Superior temporal gyrus (tissue), 1 donor: ENCODE measurements around the gene S100G.
A peak's percentile ranks its signal among the peaks of the same experiment; 100 is the strongest.

Source experiments
- DNase-seq: peaks from one replicate; pipeline ENCODE4 v3.0.0-alpha.2; 2016; ENCODE audit errors: extremely low spot score

The S100G gene

GRCh38 chrX:16646366-16647138 lies 3.4 kb upstream of the S100G start:
- DNase-seq, result no peak

DNA sequence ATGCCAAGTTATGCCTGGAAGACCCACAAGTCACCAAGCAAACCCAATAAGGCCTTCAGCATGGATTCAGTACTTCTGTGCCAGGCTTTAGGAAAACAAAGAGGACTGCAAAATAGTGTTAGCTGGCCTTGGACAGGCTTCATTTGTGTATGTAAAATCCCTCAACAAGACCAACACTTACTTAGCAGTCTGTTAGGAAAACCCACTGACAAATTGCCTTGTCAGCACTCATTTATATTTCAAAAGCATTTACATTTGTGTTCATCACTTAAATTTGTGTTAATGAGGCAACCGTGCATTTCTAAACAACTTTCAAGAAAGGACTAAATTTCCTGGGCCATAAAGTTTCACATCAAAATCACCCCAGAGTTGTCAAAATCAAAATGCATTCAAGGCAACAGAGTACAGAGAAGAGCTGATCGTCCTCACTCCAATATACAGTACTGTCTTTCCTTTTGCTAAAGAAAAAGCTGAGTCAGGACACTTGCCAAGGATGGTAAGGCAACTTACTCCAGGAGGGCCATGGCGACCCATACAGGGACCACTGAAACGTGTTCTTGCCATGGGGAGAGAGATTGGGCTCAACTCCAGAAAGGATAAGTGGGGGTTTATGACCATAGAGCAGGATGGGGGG lies 1.6 kb downstream of the S100G start:
- DNase-seq, result no peak

GRCh38 chrX:16653424-16653823 lies 3.5 kb downstream of the S100G start:
- DNase-seq, result no peak

DNA sequence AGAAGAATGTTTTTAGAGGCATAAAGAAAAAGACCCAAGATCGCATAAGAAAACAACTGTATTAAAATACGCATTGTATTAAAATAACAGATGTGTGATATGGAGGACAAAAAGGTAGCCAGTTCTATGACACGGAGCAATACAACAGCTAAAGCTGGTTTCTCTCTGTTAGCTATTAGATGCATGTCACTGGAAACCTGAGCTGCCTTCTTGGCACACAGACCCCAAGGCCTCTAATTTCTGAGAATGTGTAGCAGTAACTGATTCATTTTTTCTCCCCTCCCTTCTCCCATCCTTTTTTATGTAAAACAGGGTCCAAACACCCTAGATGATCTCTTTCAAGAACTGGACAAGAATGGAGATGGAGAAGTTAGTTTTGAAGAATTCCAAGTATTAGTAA lies 4.1 kb downstream of the S100G start:
- DNase-seq, result no peak

DNA sequence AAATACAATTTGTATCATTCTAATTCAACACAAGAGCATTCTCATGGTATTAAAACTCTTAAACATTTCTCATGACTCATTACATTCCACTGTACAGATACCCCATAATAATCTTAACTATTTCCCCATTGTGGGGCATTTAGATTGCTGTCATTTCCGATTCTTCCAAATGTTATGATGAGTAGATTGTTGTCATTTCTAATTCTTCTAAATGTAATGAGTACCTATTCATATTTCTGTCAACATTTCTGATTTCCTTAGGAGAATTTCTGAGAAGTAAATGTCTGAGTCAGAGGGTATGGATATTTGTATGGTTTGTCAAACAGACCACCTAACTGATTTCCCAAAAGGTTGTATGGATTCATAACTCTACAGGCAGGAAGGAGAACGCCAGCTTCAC lies 8.3 kb downstream of the S100G start:
- no peak for DNase-seq

DNA sequence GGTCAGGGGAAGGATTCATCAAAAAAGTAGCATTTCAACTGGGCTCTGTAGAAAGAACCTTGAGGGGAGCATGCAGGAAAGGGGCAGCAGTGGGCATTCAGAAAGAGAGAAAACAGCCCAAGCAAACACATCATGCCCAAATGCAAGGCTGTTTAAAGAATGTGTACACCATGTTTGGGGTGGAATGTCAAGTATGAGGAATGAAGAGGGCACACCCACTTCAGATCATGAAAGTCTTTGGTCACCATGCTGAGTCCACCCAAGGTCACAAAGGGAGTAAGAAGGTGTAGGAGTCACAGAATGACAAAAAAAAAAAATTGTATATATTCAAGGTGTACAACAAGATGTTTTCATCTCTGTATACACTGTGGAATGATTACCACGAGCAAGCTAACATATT lies 9.4 kb downstream of the S100G start:
- DNase-seq, result no peak

DNA sequence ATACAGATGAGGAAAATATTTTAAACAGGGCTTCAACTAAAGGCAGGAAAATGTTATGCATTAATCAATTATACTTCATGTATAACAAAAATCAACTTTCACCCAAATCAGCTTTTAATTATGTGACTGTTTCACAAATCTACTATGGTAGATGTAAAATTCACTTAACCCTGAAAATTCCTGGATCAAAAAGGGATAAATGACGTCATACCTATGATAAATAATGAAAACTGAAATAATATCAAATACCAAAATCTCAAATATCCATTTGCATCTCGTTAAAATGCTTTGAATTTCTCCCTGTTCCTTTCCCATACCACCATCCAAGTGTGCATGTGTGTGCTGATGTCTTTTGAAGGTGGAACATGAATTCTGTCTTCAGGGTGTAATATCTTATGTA lies 11.5 kb downstream of the S100G start:
- DNase-seq, result no peak

DNA sequence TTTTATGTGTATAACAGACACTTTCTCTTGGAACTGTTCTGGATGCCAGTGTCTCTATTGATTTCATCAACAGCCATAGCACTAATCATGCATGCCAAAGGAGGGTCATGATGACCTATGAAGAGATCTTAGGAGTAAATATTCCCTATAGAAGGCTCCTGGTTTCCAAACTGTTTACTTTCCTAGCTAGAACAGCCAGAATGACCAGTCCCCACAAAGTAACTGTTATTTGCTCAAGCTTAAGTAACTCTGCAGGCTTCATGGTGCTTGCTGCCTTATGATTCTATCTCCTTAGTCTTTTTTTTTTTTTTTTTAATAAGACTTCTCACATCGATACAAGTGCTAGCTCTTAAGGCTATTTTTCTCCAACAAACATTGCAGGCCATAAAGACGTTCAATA lies 12.4 kb downstream of the S100G start:
- DNase-seq, result no peak

DNA sequence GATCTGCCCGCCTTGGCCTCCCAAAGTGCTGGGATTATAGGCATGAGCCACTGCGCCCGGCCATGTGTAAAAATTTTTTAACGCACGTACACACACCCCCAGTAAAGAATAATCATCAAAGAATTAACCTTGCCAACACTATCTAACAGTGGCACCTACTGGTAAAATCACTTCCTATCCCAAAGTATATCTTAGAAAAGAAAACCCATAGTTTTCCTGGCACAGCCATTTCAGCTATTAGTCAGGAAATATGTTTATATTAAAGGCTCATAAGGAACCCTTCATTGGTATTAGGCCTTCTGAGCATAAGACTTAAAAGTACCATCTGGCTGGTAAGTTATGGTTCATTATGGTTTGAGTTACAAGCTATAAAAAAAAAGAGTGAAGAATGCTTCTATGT lies 14.1 kb downstream of the S100G start:
- no peak for DNase-seq

DNA sequence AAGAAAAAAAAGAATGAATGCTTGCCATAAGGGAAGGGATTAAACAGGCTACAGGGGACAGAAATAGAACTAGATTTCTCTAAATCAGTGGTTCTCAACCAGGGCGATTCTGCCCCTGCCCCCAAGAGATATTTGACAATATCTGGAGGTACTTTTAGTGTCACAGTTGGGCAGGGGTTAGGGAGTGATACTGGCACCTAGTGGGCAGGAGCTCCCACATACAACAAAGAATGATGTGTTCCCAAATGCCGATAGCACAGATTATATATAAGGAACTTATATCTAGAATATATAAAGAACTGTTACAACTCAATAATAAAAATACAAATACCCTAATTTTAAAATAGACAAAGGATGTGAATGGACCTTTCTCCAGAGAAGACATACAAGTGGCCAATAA lies 14.7 kb downstream of the S100G start:
- no peak for DNase-seq

GRCh38 chrX:16665089-16665488 lies 15.1 kb downstream of the S100G start:
- DNase-seq, result no peak

- peak; percentile 54 for DNase-seq
Measured at GRCh38 chrX:16666541-16666940, 16.6 kb downstream of the S100G start.

DNA sequence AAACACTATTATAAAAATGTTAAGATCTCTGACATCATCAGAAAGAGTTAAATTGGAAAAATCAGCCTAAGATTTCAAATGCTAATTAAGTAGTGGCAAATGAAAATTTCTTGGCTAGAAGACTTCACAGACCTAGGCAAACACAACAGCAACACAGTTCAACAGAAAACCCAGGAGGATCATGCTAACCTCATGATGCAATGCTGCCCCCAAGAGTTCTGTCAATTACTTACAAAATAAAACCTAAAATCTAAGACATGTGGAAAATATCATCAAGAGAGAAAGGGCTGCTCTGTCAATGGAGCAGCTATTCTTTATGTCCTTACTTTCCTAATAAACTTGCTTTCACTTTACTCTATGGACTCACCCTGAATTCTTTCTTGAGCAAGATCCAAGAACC lies 21.0 kb downstream of the S100G start:
- DNase-seq, result peak; percentile 73

DNA sequence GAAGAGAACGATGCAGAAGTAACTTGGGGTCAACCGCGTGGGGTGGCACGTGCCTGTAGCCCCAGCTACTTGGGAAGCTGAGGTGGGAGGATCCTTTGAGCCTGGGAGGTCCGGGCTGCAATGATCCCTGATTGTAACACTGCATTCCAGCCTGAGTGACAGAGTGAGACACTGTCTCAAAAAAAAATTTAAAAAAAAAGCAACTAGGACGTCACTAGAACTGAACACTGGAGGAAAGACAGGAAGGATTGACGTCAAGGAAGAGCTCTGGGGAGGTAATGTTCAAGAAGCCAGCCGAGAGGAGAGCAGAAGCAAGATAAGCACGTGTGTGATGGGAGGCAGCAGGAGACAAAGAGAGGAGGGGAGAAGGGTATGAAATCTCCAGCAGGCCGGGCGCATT lies 28.7 kb downstream of the S100G start:
- DNase-seq, result no peak

- no peak for DNase-seq
Measured at GRCh38 chrX:16683007-16683664, 33.2 kb downstream of the S100G start.

GRCh38 chrX:16687514-16687913 lies 37.6 kb downstream of the S100G start:
- DNase-seq, result no peak

GRCh38 chrX:16695079-16695676 lies 45.2 kb downstream of the S100G start:
- peak; percentile 73 for DNase-seq

GRCh38 chrX:16696956-16697355 lies 47.0 kb downstream of the S100G start:
- DNase-seq, result no peak

DNA sequence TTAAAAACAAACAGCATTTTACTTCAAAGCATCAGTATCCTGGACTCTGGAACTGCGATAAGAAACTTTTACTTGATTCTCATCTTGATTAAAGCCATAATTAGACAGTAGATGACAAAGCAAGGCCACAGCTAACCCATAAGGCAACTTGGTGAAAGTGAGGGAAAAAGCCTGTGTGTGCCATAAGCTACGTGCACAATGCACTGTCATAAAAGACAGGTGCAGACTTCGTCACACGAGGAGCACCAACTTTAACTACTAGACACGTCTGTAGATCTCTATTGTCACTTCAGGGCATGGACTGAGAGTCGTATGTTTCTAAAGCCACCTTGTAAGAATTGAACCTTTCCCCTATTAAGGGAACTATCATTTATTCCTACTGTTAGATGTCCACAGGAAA lies 49.4 kb downstream of the S100G start:
- DNase-seq, result no peak

GRCh38 chrX:16700734-16701133 lies 50.8 kb downstream of the S100G start:
- DNase-seq, result no peak

DNA sequence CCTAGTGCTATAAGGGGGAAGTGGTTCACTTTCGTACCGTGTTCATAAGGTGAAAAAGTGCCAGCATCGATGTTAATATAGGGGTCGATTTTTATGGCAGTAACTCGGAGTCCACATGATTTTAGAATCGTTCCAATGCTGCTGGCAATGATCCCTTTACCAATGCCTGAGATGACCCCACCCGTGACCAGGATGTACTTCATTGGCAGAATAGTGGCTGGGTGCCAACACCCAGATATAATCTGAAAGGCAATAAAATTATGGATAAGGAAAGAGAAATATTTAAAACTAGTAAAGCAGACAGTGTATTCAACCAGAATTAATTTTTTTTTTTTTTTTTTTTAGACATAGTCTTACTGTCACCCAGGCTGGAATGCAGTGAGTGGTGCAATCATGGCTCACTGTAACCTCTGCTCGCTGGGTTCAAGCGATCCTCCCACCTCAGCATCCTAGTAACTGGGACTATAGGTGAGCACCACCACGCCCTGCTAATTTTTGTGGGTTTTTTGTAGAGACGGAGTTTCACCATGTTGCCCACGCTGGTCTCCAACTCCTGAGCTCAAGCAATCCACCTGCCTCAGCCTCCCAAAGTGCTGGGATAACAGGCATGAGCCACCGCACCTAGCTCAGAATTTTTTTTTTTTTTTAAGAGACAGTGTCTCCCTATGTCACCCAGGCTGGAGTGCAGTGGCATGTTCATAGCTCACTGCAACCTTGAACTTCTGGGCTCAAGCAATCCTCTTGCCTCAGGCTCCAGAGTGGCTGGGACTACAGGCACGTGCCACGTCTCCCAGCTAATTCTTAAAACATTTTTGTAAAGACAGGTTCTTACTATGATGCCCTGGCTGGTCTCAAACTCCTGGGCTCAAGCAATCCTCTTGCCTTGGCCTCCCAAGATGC lies 53.0 kb downstream of the S100G start:
- no peak for DNase-seq
